Left renal cortex interstitium (tissue), 4 donors: Measurements from ENCODE around the gene SCUBE3. TPM values are rescaled to one million over a fixed set of nuclear protein-coding genes. Genes with fewer than 3 reads are reported as not detected.

Source experiments
- DNase-seq, 4 donors: peaks; one replicate each; pipeline ENCODE4 v3.0.0-alpha.2; 2013; ENCODE audit warnings: low read depth in 4 of 4, low spot score in 2 of 4, missing footprints in 1 of 4
- polyA plus RNA-seq, 4 donors: library from polyadenylated mRNA; unstranded; fragments of 120-200 nt; gene quantifications; one replicate each; pipeline ENCODE4 v1.2.1, GENCODE V29; 2013; ENCODE audit not compliant: insufficient read length in 4 of 4

Gene SCUBE3
- polyA plus RNA-seq, 4 donors: 35.2 to 62.3 (median 46.7) TPM

DNA sequence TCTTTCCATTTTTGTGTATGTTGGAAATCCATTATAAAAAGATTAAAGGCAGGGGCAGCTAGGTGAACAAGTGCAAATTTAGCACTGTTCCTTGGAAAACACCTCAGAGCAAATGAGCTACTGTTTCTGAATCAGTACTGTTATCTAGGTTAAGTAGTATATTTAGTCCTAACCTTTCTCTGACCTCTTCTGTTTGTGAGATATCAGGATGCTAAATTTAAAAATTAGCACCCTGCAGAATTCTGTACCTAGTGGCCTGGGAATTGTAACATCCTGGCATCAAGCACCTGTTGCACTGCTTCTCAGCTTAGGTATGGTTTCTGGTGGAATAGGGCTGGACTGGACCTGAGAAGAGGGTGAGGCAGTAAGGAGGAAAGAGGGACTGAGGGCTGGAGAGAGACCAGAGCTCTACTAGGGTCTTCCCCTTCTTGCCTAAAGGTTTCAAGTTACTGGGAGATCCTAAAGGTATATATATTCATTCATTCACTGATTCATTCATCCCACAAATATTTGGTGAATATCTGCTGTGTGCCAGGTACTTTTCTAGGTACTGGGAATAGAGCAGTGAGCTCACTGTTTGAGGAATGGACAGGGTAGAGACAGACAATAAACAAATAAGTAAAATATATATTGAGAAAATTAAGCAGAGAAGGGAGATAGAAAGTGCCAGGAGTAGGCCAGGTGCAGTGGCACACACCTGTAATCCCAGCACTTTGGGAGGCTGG lies 51.0 kb downstream of the SCUBE3 start:
- no peak for DNase-seq

DNA sequence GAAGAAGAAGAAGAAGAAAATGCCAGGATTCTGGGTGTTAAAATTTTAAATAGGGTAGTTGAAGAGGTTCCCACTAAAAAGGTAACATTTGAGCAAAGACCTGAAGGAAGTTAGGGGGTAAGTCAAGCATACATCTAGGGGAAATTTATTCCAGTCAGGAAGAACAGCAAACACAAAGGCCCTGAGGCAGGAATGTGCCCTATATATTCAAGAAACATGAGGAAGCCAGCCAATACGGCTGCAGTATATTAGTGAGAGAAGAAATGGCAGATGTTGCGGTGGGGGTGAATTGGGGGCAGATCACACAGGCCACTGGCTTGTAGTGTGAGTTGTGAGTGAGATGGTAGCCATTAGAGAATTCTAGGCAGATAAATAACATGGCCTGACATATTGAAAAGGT lies 51.8 kb downstream of the SCUBE3 start:
- no peak for DNase-seq

DNA sequence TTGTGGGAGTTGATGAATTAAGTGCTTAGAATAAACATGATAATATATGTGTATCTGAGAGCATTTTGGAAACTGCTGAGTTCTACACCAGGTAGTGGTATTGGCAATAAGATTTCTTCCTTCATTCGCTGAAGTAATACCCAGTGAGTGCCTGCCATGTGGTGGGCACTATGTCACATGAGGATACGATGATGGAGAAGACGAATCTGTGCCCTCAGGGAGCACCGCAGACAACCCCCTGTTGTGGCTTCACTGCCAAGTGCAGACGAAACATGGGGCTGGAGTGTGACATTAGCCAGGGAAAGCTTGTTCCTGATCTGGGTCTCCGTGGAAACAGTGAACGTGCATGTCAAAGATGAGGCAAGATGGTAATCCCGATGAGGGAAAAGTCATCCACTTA lies 53.7 kb downstream of the SCUBE3 start:
- no peak for DNase-seq

DNA sequence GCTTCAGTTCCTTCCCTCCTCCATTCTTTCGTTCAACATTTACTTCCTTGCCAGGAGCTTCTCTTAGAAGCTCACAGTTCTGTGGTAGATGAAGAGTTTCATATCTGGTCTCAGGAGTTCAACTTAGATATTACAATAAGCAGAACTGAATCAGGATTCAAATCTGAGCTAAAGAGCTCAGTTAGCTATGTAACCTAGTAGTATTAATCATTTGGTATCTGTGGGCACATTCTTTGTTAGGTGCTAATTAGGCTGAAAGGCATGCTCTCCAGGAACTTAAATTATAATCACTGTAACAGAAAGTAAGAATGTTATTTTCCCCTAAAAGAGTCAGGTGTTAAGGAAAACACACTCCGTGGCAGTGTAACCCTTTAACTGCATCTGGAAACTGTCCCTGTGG lies 54.1 kb downstream of the SCUBE3 start:
- DNase-seq: no peak

DNA sequence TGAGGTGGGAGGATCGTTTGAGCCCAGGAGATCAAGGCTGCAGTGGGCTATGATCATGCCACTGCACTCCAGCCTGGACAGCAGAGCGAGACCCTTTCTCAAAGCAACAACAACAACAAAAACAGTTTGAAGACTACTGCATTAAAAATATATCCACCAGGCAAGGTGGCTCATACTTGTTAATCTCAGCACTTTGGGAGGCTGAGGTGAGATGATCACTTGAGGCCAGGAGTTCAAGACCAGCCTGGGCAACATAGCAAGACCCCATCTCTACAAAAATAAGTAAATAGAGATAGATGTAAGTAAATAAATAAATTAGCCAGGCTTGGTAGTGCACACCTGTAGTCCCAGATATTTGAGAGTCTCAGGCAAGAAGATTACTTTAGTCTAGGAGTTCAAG lies 58.2 kb downstream of the SCUBE3 start:
- DNase-seq: no peak

DNA sequence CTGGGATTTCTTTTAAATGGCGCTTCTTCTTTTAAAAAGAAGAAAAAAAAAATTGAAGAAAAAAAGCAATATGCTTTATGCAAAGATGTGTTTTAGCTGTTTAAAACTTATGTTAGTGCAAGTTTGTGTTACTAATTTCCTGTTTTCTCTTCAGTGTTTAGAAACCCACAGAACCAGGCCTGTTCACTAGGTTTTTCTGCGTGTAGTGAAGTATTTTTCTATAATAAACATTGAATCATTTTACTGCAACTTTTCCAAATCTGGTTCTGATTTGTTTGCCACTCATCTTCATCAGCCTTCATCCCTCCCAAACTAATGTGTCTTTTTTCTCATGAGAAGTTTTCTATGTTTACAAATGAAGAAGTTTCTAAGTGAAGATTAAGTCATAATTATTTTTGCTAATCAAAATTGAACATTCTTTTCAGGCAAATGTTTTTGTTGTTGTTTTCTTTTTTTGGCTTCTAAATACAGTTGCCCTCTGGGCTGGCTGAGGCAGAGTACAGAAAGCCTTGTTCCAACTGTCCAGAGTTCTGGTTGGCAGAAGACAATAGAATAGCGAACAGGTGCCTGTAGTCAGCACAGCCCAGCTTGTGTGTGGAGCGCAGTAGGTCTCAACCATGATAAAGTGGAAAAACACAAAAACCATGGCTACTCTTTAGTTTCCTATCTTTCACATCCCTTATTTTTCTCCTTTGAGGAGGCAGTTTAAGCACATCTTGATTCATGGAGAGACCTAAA lies 60.2 kb downstream of the SCUBE3 start:
- DNase-seq: no peak

DNA sequence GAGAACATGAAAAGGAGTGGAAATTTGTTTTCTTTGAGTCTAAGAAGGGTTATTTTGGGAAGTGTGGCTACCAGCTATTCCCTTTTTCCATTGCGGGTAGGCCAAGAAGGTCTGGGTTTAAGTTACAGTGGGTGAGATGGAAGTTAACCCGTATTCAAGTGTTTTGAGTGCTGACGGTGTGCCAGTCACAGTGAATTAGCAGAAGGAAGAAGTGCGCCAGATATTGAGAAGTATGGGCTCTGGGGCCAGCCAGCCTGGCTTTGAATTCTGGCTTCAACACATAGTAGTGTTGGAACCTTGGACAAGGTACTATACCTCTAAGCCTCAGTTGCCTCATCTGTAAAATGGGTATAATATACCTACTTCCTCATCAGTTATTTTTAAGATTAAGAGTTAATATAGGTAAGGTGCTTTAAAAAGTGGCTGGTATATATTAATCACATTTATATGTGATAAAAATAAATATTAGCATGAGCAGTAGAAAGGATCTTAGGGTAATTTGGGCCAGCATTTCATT lies 62.0 kb downstream of the SCUBE3 start:
- DNase-seq: no peak

DNA sequence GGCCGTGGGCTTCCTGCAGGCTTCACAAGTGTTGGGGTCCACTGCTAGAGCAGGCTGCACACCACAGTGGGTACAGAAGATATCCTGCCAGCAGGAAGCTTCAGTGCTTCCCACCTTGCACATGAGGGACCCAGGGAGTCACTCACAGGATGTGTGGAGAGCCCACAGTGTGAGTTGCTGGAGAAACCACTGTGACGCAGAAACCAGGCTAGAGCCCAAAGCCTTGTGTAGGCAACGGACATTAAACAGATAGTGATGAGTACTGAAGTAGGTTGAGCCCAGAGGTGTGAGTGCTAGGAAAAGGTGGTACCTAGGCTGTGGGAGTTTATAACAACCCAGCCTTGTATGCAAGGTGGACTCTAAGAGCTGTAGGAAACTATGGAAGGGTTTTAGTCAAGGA lies 65.0 kb downstream of the SCUBE3 start:
- no peak for DNase-seq

DNA sequence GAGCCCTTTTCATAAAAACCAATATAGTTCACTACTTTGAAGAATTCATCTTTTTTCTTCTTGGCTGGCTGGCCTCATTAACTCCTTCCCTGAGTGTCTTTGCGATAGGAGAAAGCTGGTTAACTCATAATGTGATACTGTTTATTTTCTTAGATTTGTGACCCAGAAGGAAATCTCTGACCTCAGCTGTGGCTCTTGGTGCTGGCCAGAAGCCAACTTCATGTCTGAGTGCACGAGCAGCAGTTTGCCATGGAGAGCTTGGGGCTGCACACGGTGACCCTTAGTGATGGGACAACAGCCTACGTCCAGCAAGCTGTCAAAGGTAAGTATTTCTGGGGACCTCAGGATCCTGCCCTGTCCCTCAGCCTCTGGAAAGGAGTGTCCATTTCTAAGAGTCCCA lies 67.1 kb downstream of the SCUBE3 start:
- no peak for DNase-seq

DNA sequence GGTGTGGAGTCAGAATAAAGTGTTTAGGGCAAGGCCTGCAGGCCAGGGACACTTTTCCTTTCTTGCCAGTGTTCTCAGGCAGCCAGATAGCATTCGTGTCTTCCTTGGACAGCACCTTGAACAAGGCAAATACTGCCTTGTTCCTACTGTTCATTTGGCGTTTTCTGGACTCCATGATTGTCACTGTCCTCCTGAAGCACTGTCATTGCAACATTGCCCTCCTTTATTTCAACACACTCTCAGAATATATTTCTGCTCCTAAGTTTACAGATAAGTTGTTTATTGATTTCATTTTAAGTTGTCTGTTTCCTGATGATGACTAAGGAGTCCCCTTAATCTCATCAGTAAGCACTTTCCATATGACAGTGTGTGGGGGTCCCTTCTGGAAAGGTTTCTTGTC lies 68.7 kb downstream of the SCUBE3 start:
- no peak for DNase-seq

DNA sequence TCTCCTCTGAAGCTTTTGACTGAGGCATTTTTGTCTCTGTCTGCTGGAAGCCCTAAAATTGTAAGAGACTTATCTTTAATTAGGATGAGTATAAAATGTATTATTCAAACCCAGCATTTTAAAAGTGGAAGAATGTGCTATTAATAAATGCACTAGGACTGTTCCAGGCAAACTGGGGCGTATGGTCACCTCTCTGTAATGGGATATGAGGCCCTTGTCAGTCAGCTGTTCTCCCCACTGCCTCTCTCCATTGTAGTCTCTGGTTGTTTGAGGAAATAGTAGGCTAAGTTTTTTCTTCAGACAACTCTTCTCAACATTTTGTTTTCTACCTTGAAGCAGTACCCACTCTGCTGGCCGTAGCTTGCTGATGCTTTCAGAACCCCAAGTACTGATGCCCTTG lies 69.6 kb downstream of the SCUBE3 start:
- DNase-seq: no peak

DNA sequence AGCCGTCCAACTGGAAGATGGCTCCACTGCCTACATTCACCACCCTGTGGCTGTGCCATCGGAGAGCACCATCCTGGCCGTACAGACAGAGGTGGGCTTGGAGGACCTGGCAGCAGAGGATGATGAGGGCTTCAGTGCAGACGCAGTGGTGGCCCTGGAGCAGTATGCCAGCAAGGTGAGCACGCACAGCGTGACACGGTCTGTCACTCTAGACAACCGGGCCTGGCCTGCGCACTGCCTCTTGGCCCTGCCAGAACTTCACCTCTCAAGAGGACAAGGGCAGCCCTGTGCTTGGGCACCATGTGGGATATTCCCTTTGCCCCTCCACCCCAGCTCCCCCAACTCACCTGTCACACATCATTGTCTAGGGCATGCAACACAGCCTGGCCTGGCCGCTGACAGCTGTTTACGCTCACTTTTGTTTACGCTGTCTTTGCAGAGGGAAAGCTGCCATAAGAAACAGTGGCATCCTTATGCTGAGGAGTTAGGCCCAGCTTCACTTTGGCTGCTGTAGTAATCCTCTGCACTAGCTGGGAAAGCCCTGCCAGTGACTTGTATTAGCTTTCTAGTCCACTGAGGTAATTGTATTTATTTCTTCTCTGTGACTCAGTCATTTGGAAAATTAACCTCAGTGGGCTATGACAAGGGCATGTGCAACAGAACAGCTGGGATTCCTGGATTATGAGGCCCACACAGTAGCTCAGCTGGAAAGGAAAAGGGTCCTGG lies 74.1 kb downstream of the SCUBE3 start:
- DNase-seq: no peak

DNA sequence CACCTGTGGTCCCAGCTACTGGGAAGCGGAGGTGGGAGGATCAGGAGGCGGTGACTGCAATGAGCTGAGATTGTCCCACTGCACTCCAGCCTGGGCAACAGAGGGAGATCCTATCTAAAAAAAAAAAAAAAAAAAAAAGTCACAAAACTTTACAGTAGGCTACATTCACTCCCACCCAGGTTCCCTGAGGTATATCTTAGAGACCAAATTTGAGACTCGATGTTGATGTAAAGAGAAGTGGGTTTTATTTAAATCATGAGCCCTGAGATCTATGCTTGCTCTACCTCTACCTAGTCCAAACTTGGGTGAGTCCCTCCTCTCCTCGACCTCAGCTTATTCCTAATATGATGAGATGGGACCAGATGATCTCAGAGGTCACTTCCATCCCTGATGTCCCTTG lies 75.1 kb downstream of the SCUBE3 start:
- no peak for DNase-seq

DNA sequence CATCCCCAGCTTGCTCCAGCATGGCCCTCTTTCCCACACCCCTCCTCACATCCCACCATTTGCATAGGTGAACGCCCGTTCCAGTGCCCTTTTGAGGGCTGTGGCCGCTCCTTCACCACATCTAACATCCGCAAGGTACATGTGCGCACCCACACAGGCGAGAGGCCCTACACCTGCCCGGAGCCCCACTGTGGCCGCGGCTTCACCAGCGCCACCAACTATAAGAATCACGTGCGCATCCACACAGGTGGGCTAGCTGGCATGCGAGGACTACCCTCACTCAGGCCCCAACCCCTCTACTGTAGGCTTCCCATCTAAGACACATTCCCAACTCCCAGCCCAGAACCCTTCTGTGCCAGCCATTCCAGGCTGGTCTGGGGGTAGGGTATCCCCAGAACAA lies 77.7 kb downstream of the SCUBE3 start:
- no peak for DNase-seq

DNA sequence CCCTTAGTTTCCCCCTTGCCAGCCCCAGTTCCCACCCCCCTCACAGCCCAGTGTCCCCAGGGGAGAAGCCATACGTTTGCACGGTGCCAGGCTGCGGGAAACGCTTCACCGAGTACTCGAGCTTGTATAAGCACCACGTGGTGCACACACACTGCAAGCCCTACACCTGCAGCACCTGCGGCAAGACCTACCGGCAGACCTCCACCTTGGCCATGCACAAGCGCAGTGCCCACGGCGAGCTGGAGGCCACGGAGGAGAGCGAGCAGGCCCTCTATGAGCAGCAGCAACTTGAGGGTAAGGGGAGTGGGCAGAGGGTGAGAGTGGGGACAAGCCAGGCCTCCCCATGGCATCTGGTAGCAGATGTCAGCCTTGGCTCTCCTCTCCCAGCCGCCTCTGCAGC lies 78.7 kb downstream of the SCUBE3 start:
- no peak for DNase-seq

DNA sequence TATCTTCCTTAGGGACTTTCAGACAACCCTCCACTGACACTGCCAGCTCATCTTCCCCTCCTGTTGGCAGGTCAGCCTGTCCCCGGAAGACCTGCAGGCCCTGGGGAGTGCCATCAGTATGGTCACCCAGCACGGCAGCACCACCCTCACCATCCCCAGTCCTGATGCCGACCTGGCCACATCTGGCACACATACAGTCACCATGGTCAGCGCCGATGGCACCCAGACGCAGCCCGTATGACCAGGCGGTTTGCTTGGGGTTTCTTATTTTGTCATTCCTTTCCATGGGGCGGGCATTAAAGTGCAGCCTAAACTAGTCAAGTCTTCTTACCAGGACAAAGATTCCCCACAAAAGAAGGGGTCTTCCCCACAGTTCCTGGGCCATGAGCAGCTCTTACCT lies 79.9 kb downstream of the SCUBE3 start:
- no peak for DNase-seq

DNA sequence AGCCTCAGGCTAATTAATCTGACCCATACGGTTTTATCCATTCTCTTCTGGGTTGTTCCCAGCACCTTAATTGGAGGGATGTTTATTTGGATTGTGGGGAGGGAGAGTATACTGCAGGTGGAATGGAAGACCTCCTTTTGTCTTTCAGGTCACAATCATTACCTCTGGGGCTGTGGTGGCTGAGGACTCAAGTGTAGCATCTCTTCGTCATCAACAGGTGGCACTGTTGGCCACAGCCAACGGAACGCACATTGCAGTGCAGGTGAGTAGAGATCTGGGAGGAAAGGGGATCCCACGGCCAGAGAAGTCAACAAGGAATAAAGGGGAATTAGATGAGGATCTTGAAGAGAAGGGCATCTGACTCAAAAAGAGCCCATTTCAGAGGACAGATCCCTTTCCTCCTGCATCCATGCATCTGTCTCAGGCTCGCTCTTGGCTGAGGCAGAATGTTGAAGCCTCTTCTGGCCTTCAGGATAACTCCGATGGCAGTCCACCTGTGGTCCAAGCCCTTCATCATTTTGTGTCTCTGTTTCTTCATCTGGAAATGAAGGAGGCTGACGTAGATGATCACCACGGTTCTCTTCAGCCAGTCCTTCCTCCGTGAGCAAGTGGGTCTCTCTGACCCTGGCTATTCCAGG lies 80.7 kb downstream of the SCUBE3 start:
- DNase-seq: no peak

DNA sequence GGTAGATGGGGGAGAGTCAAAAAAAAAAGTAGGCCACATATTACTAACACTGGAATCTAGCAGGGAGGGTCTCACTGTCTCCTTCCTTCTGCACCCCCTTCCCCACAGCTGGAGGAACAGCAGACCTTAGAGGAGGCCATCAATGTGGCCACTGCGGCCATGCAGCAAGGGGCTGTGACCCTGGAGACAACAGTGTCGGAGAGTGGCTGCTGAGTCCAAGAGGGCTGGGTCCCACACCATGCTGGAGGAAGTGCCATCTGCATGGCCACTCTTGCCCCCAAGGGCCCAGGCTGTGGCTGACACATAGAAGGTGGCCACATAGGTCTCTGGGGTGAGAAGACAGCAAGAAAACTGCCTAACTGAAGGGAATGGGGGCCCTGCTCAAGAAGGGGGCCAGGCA lies 81.3 kb downstream of the SCUBE3 start:
- DNase-seq: no peak

DNA sequence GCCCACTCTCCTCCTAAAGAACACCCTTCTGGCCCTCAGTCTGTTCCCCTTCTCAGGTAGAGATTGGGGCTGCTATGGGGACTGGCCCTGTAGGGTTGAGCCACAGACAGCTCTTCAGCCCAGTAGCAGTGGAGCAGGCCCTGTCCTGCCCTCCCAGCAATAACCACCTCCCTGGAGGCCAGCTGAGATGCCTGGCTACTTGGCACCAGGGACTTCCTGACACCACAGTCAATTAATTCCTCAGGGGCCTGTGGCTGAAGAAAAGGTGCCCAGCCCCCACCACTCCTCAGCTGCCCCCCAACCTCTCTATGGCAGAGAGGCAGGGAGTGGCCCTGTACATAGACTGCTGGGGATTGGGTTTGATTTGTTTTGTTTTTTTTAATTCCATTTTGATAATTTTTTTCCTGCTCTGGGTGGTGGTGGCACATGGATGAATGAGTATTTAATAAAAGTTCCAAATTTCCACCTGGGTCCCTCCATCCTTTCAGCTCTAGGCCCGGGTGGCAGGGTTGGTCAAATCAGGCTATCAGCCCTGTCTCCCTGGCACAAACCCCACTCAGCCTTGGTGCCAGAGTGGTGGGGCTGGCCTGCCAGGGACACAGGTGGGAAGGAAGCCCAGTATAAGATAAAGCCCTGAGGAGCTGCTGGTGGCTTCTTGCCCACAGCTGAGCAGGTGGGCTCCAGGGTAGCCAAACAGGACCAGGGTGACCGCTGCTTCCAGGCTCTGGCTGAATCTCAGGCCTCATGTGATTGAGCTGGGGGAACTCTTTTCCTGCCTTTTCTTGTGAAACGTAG lies 82.0 kb downstream of the SCUBE3 start:
- DNase-seq: no peak

DNA sequence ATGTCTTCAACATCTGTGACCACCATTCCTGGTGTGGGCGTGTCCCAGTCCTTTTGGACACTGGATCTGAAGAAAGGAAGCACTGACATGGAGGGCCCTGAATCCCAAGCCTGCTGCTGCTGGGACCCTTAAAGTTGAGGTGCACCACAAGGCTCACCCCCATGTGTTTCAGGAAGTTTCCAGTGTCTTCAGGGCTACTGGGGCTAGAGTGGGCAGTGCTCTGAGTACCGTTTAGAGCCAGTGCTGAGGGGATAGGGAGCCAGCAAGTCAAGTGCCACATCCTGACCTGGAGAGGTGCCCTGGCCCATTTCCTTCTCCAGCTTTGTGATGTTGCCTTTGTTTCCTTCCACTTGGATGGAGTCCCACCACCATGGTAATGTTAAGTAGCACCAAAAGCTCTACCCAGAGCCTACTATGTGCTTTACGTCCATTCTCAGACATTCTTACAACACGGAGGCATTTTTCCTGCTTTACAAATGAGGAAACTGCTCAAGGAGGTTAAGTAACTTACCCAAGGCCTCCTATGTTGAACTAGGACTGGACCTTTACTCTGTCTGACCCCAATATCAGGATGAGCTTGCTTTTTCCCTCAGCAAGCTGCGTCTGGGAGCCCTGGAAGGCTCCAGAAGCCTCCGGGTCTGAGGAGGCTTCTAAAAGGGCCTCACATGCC lies 83.3 kb downstream of the SCUBE3 start:
- DNase-seq: no peak
